ENCODE measurements around the gene HES1.
"Not testable (repeated sequence)": the region's sequence is repeated elsewhere in the genome, so short reads cannot be mapped to it uniquely, and the experiment has no call there.

Gene HES1

GRCh38 chr3:194135806-194136518 lies at the start of gene HES1:
HES1 (plus strand) TSS chr3:194136148; CDS start chr3:194136381, 233 bp downstream.
- DNase-seq (ENCODE audit: low read depth): peak; percentile 92

GRCh38 chr3:194086388-194087075 lies 49.4 kb upstream of the HES1 start:
- DNase-seq (ENCODE audit: low read depth): no peak

GRCh38 chr3:194087280-194087679 lies 48.7 kb upstream of the HES1 start:
- DNase-seq (ENCODE audit: low read depth): no peak

GRCh38 chr3:194087995-194088855 lies 47.7 kb upstream of the HES1 start:
- no peak for DNase-seq (ENCODE audit: low read depth)

GRCh38 chr3:194089357-194090177 lies 46.4 kb upstream of the HES1 start:
- peak; percentile 90 for DNase-seq (ENCODE audit: low read depth)

- DNase-seq (ENCODE audit: low read depth): not testable (repeated sequence)
Observed at GRCh38 chr3:194090178-194090555, 45.8 kb upstream of the HES1 start.

- no peak for DNase-seq (ENCODE audit: low read depth)
Observed at GRCh38 chr3:194090716-194091115, 45.2 kb upstream of the HES1 start.

- no peak for DNase-seq (ENCODE audit: low read depth)
Observed at GRCh38 chr3:194091141-194091540, 44.8 kb upstream of the HES1 start.

GRCh38 chr3:194091897-194092296 lies 44.1 kb upstream of the HES1 start:
- DNase-seq (ENCODE audit: low read depth): not testable (repeated sequence)

GRCh38 chr3:194092881-194093301 lies 43.1 kb upstream of the HES1 start:
- no peak for DNase-seq (ENCODE audit: low read depth)

GRCh38 chr3:194093842-194094241 lies 42.1 kb upstream of the HES1 start:
- DNase-seq (ENCODE audit: low read depth): no peak

- no peak for DNase-seq (ENCODE audit: low read depth)
Observed at GRCh38 chr3:194095464-194095863, 40.5 kb upstream of the HES1 start.

- no peak for DNase-seq (ENCODE audit: low read depth)
Observed at GRCh38 chr3:194095902-194096301, 40.0 kb upstream of the HES1 start.

GRCh38 chr3:194097141-194097882 lies 38.6 kb upstream of the HES1 start:
- DNase-seq (ENCODE audit: low read depth): no peak

GRCh38 chr3:194098081-194098842 lies 37.7 kb upstream of the HES1 start:
- DNase-seq (ENCODE audit: low read depth): peak; percentile 13

GRCh38 chr3:194098843-194099183 lies 37.1 kb upstream of the HES1 start:
- DNase-seq (ENCODE audit: low read depth): no peak

- DNase-seq (ENCODE audit: low read depth): no peak
Observed at GRCh38 chr3:194099215-194099614, 36.7 kb upstream of the HES1 start.

- DNase-seq (ENCODE audit: low read depth): no peak
Observed at GRCh38 chr3:194100856-194101390, 35.0 kb upstream of the HES1 start.

GRCh38 chr3:194101592-194102432 lies 34.1 kb upstream of the HES1 start:
- DNase-seq (ENCODE audit: low read depth): no peak

All from stromal cell of bone marrow (primary cell).